ENCODE data around the gene CNOT1.

- no peak for TF ChIP-seq POLR2A (IDR thresholded peaks at IDR 0.05; ENCODE audit: low read depth, low read length)
- TF ChIP-seq POLR2AphosphoS5 (IDR thresholded peaks at IDR 0.05; ENCODE audit: low read depth, low read length): no peak
- no peak for TF ChIP-seq TAF1 (IDR thresholded peaks at IDR 0.05; ENCODE audit: low read depth, low read length)
- no peak for TF ChIP-seq PAX5 (IDR thresholded peaks at IDR 0.05; ENCODE audit: insufficient read depth, low read length, severe bottlenecking)
- no peak for TF ChIP-seq SPI1 (IDR thresholded peaks at IDR 0.05; ENCODE audit: low read depth, low read length)
Measured at GRCh38 chr16:58490065-58490464, 139.6 kb downstream of the CNOT1 start.
